ENCODE data around the gene CTNS.

Gene CTNS

DNA sequence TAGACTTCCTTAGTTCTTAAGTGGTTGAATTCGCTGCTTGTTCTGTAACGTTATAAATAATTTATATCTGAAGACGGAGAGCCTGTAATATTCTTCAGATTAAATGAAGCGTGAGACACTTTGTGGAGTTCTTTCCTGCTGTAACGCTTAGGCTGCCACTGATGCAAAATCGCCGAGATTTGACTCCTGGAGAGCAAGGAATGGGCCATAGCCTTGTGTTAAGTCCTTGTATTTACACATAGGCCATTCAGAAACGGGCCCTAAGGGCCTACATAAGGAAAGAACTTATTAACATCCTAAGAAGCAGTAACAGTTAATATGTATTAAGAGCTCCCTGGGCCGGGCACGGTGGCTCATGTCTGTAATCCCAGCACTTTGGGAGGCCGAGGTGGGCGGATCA, 33.0 kb downstream of the CTNS start:
- Histone ChIP-seq H3K79me2 (peaks cover 4% of the 10 kb centered on the region), H3K9ac (no peak overlapping the region), H3K27ac (no peak overlapping the region), H3K27me3 (ENCODE audit: control insufficient read depth, insufficient read depth, low read length) (no peaks in the 10 kb centered on the region), H3K9me3 (ENCODE audit: control insufficient read depth, low read length) (no peaks in the 10 kb centered on the region), H3K36me3 (ENCODE audit: control insufficient read depth, insufficient read depth, low read length) (no peaks in the 10 kb centered on the region), H2AFZ (peak overlapping the region; percentile 87), H3K4me2 (ENCODE audit: low read length) (peak overlapping the region; percentile 79), H3K4me3 (ENCODE audit: low read depth, low read length) (peak overlapping the region; percentile 95), H3K4me1 (no peaks in the 10 kb centered on the region)
- TF ChIP-seq, protein P1, sequence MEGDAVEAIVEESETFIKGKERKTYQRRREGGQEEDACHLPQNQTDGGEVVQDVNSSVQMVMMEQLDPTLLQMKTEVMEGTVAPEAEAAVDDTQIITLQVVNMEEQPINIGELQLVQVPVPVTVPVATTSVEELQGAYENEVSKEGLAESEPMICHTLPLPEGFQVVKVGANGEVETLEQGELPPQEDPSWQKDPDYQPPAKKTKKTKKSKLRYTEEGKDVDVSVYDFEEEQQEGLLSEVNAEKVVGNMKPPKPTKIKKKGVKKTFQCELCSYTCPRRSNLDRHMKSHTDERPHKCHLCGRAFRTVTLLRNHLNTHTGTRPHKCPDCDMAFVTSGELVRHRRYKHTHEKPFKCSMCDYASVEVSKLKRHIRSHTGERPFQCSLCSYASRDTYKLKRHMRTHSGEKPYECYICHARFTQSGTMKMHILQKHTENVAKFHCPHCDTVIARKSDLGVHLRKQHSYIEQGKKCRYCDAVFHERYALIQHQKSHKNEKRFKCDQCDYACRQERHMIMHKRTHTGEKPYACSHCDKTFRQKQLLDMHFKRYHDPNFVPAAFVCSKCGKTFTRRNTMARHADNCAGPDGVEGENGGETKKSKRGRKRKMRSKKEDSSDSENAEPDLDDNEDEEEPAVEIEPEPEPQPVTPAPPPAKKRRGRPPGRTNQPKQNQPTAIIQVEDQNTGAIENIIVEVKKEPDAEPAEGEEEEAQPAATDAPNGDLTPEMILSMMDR (IDR thresholded peaks at IDR 0.05), result no peak

DNA sequence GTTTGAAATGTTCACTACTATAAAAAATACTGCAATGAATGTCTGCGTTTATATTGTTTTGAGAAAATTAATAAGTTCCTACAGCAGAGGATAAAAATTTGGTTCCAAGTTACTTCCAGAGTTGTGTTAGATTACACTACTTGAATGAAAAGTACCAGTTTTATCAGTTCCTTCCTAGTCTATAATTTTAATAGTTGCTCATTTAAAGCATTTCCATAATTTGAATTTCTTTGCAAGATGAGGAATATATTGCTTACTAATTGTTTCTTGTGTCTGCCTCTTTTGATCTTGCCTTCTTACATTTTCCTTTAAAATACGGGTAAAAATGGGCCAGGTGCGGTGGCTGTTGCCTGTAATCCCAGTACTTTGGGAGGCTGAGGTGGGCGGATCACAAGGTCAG, 36.0 kb downstream of the CTNS start:
- TF ChIP-seq, protein P1 (IDR thresholded peaks at IDR 0.05), result no peak

GRCh38 chr17:3675886-3676285, 39.3 kb downstream of the CTNS start:
- Histone ChIP-seq H3K4me2 (ENCODE audit: low read length) (no peak overlapping the region), H3K4me3 (ENCODE audit: low read depth, low read length) (no peak overlapping the region), H3K9ac (no peak overlapping the region)

More for the DNA sequence above, 36.0 kb downstream of the CTNS start:
- H3K27me3 ChIP-seq (ENCODE audit: control insufficient read depth, insufficient read depth, low read length), result no peaks in the 10 kb centered on the region
- H3K4me3 ChIP-seq (ENCODE audit: low read depth, low read length), result no peak overlapping the region
- H3K9me3 ChIP-seq (ENCODE audit: control insufficient read depth, low read length), result no peaks in the 10 kb centered on the region
- no peak overlapping the region for H3K9ac ChIP-seq
- H3K36me3 ChIP-seq (ENCODE audit: control insufficient read depth, insufficient read depth, low read length), result no peaks in the 10 kb centered on the region
- H2AFZ ChIP-seq, result no peak overlapping the region
- H3K4me1 ChIP-seq, result no peaks in the 10 kb centered on the region
- peaks cover 4% of the 10 kb centered on the region for H3K79me2 ChIP-seq
- H3K27ac ChIP-seq, result no peak overlapping the region
- no peak overlapping the region for H3K4me2 ChIP-seq (ENCODE audit: low read length)

DNA sequence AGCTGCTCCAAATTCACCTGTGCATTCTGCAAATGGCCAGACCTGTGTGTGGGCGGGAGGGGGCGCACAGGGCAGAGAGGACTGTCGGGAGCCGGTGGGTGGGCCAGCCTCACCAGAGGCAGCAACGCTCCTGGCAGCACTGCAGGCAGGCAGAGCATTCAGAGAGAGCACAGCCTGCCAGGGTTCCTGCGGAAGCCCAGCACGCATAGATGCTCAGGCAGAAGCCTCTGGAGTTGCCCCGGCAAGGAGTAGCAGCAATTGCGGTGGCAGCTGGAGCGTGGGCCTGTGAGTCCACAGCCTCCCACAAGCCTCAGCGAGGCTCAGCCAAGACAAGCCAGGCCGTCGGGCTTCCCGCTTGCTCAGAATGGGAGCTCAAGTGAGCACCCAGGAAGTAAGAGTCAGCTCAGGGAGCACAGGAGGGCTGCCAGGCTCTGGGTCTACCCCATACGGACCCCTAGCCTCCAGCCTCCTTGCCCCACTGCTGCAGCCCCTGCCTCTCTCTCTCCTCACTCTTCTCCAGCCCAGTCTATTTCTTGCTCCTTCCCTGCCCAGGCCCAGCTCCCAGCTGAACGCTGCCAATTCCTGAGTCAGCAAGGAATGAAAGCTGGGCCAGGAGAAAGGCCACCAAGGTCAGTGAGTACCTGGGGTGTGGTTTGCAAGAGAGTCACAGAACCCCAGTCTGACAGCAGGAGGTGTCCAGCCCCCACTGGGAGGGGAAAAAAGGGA, 41.7 kb downstream of the CTNS start:
- Histone ChIP-seq H3K9me3 (ENCODE audit: control insufficient read depth, low read length) (no peaks in the 10 kb centered on the region), H3K4me3 (ENCODE audit: low read depth, low read length) (no peak overlapping the region), H2AFZ (peak overlapping the region; percentile 68), H3K9ac (no peak overlapping the region), H3K4me2 (ENCODE audit: low read length) (peak overlapping the region; percentile 62), H3K27ac (peak overlapping the region; percentile 61), H3K4me1 (peaks cover 13% of the 10 kb centered on the region), H3K27me3 (ENCODE audit: control insufficient read depth, insufficient read depth, low read length) (no peaks in the 10 kb centered on the region), H3K79me2 (no peaks in the 10 kb centered on the region), H3K36me3 (ENCODE audit: control insufficient read depth, insufficient read depth, low read length) (no peaks in the 10 kb centered on the region)
- TF ChIP-seq, protein P1 (IDR thresholded peaks at IDR 0.05), result no peak

More at GRCh38 chr17:3675886-3676285, 39.3 kb downstream of the CTNS start:
- TF ChIP-seq, protein P1 (IDR thresholded peaks at IDR 0.05), result no peak
- H3K4me1 ChIP-seq, result peaks cover 13% of the 10 kb centered on the region
- no peaks in the 10 kb centered on the region for H3K9me3 ChIP-seq (ENCODE audit: control insufficient read depth, low read length)
- no peaks in the 10 kb centered on the region for H3K27me3 ChIP-seq (ENCODE audit: control insufficient read depth, insufficient read depth, low read length)
- no peaks in the 10 kb centered on the region for H3K36me3 ChIP-seq (ENCODE audit: control insufficient read depth, insufficient read depth, low read length)
- H2AFZ ChIP-seq, result no peak overlapping the region
- no peaks in the 10 kb centered on the region for H3K79me2 ChIP-seq
- H3K27ac ChIP-seq, result no peak overlapping the region

All from parathyroid adenoma (tissue), 2 donors.